Naive thymus-derived CD8-positive, alpha-beta T cell (primary cell): ENCODE data around the gene IDUA. TPM values are rescaled to one million over a fixed set of nuclear protein-coding genes. Genes with fewer than 3 reads are reported as not detected.
"Not testable (repeated sequence)": the region's sequence is repeated elsewhere in the genome, so short reads cannot be mapped to it uniquely, and the experiment has no call there.

Experiments
- ATAC-seq, 2 donors: fragments of 150-1000 bp; cut with Tn5 transposase in 1 of 2; sonication (Bioruptor Pico), chemical (Tn5 transposase) in 1 of 2; 1 replicate in 1 of 2; 2 replicates in 1 of 2; pipeline ENCODE4 v1.10.0; 2021; ENCODE audit warnings: mild to moderate bottlenecking in 2 of 2, moderate library complexity in 2 of 2
- POLR2A ChIA-PET: fragments of 350-600 bp; sonication (Branson Sonifier 250); formaldehyde crosslinking; loops from one replicate; lab custom pipeline; 2021; ENCODE audit warnings: antibody characterized with exemption; lab: Charles Lee
- DNase-seq, 10 donors: peaks; one replicate each; pipeline versions ENCODE4 v3.0.0 to v3.0.0-alpha.2; 2020 to 2022
- H3K27ac Mint-ChIP-seq, 10 donors: one replicate each; pipeline ENCODE4 v1.8.0; 2020 to 2022; ENCODE audit warnings: mild to moderate bottlenecking in 10 of 10, mixed read lengths in 10 of 10, moderate library complexity in 4 of 10, inconsistent platforms in 1 of 10
- H3K27me3 Mint-ChIP-seq, 5 donors: one replicate each; pipeline ENCODE4 v1.8.0; 2021 to 2022; ENCODE audit warnings: mixed read lengths in 5 of 5
- H3K36me3 Mint-ChIP-seq, 3 donors: one replicate each; pipeline ENCODE4 v1.8.0; 2020 to 2022; ENCODE audit warnings: mixed read lengths in 3 of 3, mild to moderate bottlenecking in 2 of 3, inconsistent platforms in 1 of 3
- H3K4me1 Mint-ChIP-seq, 4 donors: one replicate each; pipeline ENCODE4 v1.8.0; 2021 to 2022; ENCODE audit warnings: mixed read lengths in 4 of 4
- H3K4me3 Mint-ChIP-seq, 10 donors: one replicate each; pipeline ENCODE4 v1.8.0; 2020 to 2022; ENCODE audit warnings: mild to moderate bottlenecking in 10 of 10, mixed read lengths in 10 of 10, moderate library complexity in 6 of 10, inconsistent platforms in 1 of 10
- H3K9me3 Mint-ChIP-seq, 9 donors: one replicate each; pipeline ENCODE4 v1.8.0; 2020 to 2022; ENCODE audit warnings: mixed read lengths in 9 of 9, mild to moderate bottlenecking in 3 of 9, inconsistent platforms in 1 of 9, moderate library complexity in 1 of 9
- polyA plus RNA-seq, 3 donors: library from polyadenylated mRNA; unstranded; fragments of 300-500 nt; fragmentation: Illumina TruSeq; gene quantifications; one replicate each; pipeline ENCODE4 v1.2.3, GENCODE V29; 2021
- total RNA-seq, 8 experiments: library from RNA in 2 of 8; stranded (reverse) in 2 of 8; gene quantifications; one replicate each; pipeline ENCODE4 v1.2.3 and lab custom pipeline; 2021 to 2026

The IDUA gene
- total and polyA plus RNA-seq, 5 experiments from 2014 or later = 6.5 to 79.1 (median 15.4) TPM

DNA sequence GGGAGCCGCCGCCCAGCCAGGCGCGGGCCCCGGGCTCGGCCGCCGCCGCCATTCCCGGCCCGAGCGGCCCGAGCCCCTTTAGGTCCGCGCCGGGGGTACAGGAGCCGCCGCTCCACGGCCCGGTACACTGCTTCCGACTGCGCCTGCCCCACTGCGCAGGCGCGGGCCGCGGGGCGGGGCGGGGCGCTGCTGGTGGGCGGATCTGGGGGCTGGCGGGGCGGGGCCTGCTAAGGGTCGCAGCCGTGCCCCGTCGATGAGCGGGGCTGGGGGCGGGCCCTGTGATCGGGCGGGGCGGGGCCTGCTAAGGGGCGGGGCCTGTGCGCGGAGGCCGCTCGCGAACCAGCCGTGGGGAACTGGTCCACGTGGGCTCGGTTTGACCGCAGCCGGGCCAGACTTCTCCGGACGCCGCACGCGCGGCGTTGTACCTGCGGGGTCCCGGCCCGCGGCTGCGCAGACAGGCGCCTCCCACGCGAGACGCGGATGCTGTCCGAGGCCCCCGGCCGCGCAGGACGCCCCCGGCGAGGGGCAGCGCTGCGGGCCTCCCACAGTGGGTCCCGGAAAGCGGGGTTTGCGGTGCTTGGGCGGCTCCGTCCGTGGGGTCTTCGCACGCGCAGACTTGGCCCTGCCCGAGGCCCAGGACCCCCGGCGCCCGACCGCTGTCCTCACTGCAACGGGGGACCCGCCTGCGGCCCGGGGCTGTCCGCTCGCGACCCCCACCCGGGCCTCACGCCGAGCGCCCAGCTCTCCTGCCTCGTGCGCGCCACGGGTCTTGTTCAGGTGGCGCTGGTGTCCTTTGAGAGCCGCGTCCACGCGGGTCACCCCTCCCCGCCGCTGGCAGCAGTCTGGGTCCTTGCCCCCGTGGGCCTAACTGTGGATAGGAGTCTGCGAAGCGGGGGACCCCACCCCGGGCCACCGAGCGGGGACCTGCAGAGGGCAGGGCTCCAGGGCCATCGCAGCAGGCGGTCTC is 13.1 kb upstream of the IDUA start, which contains the start of gene DGKQ:
DGKQ (minus strand) TSS at position 139 of the 967 bp plus-strand sequence; CDS start at position 52, 87 bp downstream.
- H3K4me1 Mint-ChIP-seq = peaks cover 6 to 24% (median 19%) of the 10 kb centered on the region in 4 donors
- H3K27me3 Mint-ChIP-seq = no peaks in the 10 kb centered on the region
- H3K9me3 Mint-ChIP-seq = peaks cover 0 to 2% (median 0%) of the 10 kb centered on the region in 9 donors
- H3K4me3 Mint-ChIP-seq = peak within 1 kb of the TSS in 9 of 10 donors; percentile 33 to 71 (median 57)
- ATAC-seq (peak; percentile 79 to 80), DNase-seq (peak; percentile 73 to 93 (median 88))
- POLR2A ChIA-PET = interaction anchor here (2.6 to 3.0 kb wide), 2 partner anchors 13 to 41 kb away, joined by 9 to 16 read pairs; partner anchors contain the start of genes GAK, IDUA and TMEM175
- peak within 1 kb of the TSS in 3 of 10 donors; percentile 33 to 44 (median 43) for H3K27ac Mint-ChIP-seq
- H3K36me3 Mint-ChIP-seq = no peaks in the 10 kb centered on the region

DNA sequence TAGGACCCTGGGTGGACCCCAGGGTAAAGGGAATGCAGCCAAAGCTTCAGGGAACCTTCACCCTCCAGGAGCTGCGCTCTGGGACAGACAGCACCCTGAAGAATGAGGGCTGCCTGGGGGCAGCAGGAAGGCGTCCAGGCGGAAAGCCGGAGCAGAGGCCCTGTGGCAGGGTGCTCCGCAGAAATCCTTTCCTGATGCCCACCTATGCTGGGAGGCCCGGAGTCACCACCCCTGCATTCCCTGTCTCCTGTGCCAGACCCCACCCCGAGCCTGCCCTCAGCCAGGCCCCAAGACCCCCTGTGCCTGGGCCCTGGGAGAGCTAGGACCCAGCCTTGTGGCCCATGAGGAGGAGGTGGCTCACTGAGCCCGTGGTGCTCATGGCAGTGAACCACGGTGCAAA is 12.2 kb upstream of the IDUA start:
- Mint-ChIP-seq H3K27ac (no peak overlapping the region), H3K9me3 (peaks cover 0 to 2% (median 0%) of the 10 kb centered on the region in 9 donors), H3K4me3 (peak overlapping the region in 2 of 10 donors; percentile 20 to 28), H3K36me3 (no peaks in the 10 kb centered on the region), H3K4me1 (peaks cover 6 to 23% (median 17%) of the 10 kb centered on the region in 4 donors), H3K27me3 (no peaks in the 10 kb centered on the region)
- ATAC-seq = no peak
- POLR2A ChIA-PET = interaction anchor here (3.0 kb wide), 1 partner anchor 12 kb away, joined by 16 read pairs; the partner anchor contains the start of gene IDUA
- no peak for DNase-seq

DNA sequence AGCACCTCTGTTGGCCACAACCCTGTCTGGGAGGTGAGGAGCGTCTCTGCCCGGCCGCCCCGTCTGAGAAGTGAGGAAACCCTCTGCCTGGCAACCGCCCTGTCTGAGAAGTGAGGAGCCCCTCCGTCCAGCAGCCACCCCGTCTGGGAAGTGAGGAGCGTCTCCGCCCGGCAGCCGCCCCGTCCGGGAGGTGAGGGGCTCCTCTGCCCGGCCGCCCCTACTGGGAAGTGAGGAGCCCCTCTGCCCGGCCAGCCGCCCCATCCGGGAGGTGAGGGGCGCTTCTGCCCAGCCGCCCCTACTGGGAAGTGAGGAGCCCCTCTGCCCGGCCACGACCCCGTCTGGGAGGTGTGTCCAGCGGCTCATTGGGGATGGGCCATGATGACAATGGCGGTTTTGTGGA is 10.8 kb upstream of the IDUA start:
- peaks cover 4 to 13% (median 6%) of the 10 kb centered on the region in 4 donors for H3K4me1 Mint-ChIP-seq
- DNase-seq, H3K27ac Mint-ChIP-seq, H3K9me3 Mint-ChIP-seq, H3K27me3 Mint-ChIP-seq, H3K4me3 Mint-ChIP-seq, H3K36me3 Mint-ChIP-seq, ATAC-seq, POLR2A ChIA-PET: not testable (repeated sequence)

DNA sequence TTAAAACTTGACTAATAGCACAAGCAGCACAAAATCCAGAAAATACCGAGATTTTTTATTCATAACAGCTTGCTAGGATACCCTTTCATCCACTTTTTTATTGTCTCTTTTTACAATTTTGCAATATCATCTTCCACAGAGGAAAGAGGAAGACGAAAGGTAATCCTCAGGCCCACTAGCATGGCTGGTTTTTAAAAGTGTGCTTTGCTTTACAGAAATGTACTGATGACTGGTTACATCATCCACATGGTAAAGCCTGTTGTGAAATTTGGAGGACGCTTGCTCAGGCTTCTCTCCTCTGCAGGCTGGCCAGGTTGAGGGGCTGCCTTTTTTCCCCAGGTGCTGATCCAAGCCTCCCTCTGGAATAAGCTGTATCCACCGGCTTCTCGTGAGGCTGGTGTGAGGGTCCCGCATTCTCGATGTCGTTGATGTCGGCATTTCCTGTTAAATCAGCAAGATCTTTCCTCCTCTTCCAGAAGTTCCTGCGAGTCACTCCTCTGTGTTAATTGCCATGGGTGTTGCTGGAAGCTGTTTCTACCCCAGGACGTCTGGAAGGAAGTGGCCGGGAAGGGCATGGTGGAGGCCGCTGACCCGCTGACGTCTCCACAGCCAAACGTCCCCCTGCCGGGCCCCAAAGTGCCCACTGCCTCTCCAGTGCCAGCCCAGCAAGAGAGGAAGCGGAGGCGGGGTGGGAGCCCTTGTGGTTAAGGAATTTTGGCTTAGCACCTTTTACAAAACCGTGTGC is 7.7 kb upstream of the IDUA start:
- Mint-ChIP-seq H3K27ac (no peak overlapping the region), H3K4me3 (no peak overlapping the region), H3K4me1 (peaks cover under 1 to 8% (median 7%) of the 10 kb centered on the region in 4 donors), H3K27me3 (no peaks in the 10 kb centered on the region), H3K36me3 (peaks cover 0 to 3% (median 0%) of the 10 kb centered on the region in 3 donors), H3K9me3 (peaks cover 0 to 2% (median 0%) of the 10 kb centered on the region in 9 donors)
- no peak for DNase-seq
- POLR2A ChIA-PET = no interaction called here
- ATAC-seq = no peak

DNA sequence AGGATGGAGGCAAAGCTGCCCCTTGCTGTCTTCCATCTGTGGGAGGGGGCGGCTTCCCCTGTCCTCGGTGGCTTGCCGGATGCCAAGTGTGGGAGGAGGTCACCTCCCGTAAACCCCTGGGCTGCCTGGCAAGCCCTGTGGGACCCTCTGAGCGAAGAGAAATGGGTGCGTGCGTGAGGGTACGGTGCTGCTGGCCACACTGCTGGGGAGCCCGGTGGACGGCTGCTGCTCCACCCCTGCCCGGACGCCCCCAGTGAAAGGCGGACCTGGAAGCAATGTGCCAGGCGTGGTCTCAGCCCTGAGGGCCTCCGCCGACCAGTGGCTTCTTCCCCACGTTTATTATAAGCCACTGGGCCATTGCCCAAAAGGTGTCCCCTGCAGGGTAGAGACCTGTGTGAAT is 4.6 kb upstream of the IDUA start:
- Mint-ChIP-seq H3K27ac (no peak overlapping the region), H3K4me3 (no peak overlapping the region), H3K4me1 (peaks cover 8 to 26% (median 16%) of the 10 kb centered on the region in 4 donors), H3K36me3 (peaks cover 0 to 3% (median 0%) of the 10 kb centered on the region in 3 donors), H3K9me3 (no peaks in the 10 kb centered on the region), H3K27me3 (no peaks in the 10 kb centered on the region)
- ATAC-seq (no peak), DNase-seq (no peak)
- POLR2A ChIA-PET = interaction anchor here (0.7 kb wide), 1 partner anchor 1817 kb away, joined by 3 read pairs; no protein-coding TSS in a partner anchor

DNA sequence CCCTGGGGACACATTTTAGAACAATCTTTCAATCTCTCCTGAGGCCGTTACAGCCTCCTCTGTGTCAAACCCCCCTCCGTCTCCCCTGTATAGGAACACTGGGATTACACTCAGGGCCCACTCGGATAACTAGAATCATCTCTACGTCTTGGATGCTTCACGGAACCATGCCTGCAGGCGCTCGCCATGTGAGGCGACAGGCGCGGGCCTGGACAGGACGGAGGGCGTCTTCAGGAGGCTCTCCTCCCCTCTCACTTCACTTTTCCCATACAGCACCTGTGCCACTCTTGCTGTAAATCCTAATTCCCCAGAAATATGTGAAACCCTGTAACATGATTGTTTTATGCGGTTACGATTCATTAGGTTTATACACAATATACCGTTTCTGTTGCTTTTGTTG is 4.0 kb upstream of the IDUA start:
- POLR2A ChIA-PET = no interaction called here

DNA sequence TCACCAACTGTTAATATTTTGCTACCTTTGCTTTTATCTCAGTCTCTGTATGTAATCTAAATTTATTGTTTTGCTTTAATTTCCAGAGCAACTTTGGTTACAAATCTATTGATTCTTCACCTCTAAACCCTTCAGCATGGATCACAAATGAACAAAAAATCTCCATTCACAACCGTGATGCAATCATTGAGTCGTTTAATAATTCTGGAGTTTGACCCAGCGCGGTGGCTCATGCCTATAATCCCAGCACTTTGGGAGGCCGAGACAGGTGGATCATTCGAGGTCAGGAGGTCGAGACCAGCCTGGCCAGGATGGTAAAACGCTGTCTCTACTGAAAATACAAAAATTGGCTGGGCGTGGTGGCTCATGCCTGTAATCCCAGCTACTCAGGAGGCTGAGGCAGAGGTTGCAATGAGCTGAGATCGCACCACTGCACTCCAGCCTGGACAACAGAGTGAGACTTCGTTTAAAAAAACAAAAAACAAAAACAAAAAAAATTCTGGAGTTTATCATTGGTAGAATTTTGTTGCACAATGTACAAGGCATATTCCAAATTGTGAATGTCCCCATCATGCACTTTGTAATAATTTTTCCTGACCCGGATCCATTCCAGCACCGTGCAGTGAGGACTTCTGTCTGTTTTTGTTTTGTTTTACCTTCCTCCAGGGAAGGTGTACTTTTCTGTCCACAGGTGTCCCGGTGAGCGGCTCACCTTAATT is 2.3 kb upstream of the IDUA start:
- Mint-ChIP-seq H3K27me3 (no peaks in the 10 kb centered on the region), H3K27ac (peak overlapping the region in 9 of 10 donors; percentile 79 to 92 (median 87)), H3K4me1 (peaks cover 8 to 37% (median 20%) of the 10 kb centered on the region in 4 donors), H3K9me3 (no peaks in the 10 kb centered on the region), H3K36me3 (peaks cover 0 to 3% (median 0%) of the 10 kb centered on the region in 3 donors), H3K4me3 (peak overlapping the region; percentile 63 to 92 (median 88))
- ATAC-seq = no peak
- no peak for DNase-seq
- POLR2A ChIA-PET = interaction anchor here (1.6 kb wide), 1 partner anchor 52 kb away, joined by 4 read pairs; the partner anchor contains the start of genes GAK and TMEM175

More for the DNA sequence above, 4.0 kb upstream of the IDUA start:
- Mint-ChIP-seq H3K27ac (no peak overlapping the region), H3K4me3 (no peak overlapping the region), H3K27me3 (no peaks in the 10 kb centered on the region), H3K9me3 (no peaks in the 10 kb centered on the region), H3K36me3 (peaks cover 0 to 3% (median 0%) of the 10 kb centered on the region in 3 donors), H3K4me1 (peaks cover 8 to 28% (median 17%) of the 10 kb centered on the region in 4 donors)
- ATAC-seq (no peak), DNase-seq (no peak)

DNA sequence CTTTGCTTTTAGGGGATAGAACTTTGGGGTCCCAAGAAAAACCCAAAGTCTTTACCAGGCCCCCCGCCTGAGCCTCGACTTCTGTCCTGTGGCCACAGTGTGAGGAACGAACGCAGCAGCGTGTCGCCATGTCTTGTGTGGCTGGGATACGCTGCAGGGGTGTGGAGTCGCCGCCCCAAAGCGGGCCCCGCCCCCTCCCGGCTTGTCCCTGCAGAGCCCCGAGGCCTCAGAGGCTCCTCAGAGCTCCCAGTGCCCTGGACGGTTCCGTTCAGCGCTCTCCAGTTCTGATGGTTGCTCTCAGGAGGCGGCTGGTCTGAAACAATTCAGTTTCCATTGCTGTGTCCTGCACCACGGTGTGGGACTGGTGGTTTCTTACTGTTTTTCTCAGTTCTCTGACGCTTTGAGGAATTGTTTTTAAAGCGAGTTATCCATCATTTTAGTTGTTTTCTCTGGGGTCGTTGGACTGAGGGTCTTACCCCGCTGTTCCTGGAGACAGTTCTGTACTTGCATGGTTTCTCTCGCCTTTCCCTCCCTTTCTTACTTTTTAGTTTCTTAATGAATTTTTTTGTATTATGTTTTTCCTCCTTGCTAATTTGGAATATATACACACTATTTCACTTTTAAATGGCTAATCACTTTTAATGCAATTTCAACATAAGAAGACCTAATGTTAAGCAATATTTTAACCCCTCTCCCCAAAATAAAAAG is 1.6 kb upstream of the IDUA start:
- Mint-ChIP-seq H3K36me3 (peaks cover 0 to 5% (median 0%) of the 10 kb centered on the region in 3 donors), H3K27me3 (no peaks in the 10 kb centered on the region), H3K4me1 (peaks cover 5 to 37% (median 20%) of the 10 kb centered on the region in 4 donors), H3K9me3 (no peaks in the 10 kb centered on the region), H3K27ac (peak overlapping the region in 9 of 10 donors; percentile 79 to 92 (median 87)), H3K4me3 (peak overlapping the region; percentile 78 to 92 (median 90))
- DNase-seq (peak; percentile 54 to 84 (median 62)), ATAC-seq (peak; percentile 35 to 61)
- POLR2A ChIA-PET = interaction anchor here (1.6 to 2.7 kb wide), 2 partner anchors 15 to 53 kb away, joined by 4 to 14 read pairs; partner anchors contain the start of genes GAK and TMEM175

DNA sequence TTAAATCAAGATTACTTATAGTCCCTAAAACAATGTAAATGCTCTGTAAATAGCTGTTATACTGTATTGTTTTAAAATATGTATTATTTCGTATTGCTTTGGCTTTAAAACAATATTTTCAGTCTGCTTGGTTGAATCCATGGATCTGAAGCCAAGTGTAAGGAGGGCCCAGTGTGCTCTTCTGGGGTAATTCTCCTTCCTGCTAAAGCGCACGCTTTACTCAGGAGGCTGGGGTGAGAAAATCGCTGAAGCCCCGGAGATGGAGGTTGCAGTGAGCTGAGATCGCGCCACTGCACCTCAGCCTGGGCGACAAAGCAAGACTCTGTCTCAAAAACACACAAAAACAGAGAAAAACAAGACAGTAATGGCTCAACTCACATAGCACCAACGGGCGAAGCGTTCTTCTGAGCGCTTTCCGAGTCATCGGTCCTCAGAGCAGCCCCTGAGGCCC is 391 bp upstream of the IDUA start:
- Mint-ChIP-seq H3K27ac (peak overlapping the region; percentile 63 to 95 (median 92)), H3K4me3 (peak overlapping the region; percentile 83 to 94 (median 90)), H3K4me1 (peaks cover 5 to 35% (median 20%) of the 10 kb centered on the region in 4 donors), H3K9me3 (no peaks in the 10 kb centered on the region), H3K27me3 (no peaks in the 10 kb centered on the region), H3K36me3 (peaks cover 0 to 2% (median 0%) of the 10 kb centered on the region in 3 donors)
- POLR2A ChIA-PET = interaction anchor here (0.6 to 2.7 kb wide), 9 partner anchors 13 to 727 kb away, joined by 3 to 16 read pairs (median 9); partner anchors contain the start of genes DGKQ, FGFRL1, GAK and TMEM175
- DNase-seq (no peak), ATAC-seq (peak; percentile 16 to 28)

DNA sequence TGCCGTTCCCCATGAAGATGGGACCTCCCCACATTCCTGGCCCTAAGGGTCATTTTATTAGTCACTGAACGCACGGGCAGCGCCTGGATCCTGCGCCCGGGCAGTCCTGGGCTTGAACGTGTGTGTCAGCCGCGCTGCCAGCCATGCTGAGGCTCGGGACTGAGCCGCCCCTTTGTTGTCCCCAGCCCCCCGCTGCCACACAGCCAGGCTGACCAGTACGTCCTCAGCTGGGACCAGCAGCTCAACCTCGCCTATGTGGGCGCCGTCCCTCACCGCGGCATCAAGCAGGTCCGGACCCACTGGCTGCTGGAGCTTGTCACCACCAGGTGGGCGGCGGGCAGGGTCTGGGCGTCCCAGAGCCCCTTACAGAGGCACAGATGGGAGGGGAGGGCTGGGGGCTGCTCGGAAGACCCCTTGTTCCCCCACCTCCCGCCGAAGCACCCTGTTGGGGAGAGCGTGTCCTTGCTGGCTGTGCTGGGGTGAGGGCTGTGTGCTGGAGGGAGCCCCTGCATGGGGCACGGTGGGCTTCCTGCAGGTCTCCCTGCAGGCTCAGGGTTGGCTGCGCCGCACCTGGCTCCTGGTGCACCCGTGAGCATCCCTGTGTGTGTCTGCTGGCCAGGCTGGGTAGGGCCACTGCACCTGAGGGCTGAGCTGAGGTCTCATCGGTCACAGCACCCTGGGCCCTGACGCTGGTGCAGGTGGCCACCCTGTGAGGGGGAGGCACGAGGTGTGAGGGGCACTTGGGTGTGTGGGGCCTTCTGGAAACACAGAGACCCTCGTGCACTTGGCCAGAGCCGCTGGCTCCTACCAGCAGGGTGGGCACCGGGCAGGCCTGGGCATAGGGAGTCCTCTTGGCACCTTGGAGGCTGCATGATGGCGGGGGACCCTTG is 1.0 kb downstream of the IDUA start:
- Mint-ChIP-seq H3K4me1 (peaks cover 3 to 35% (median 18%) of the 10 kb centered on the region in 4 donors), H3K4me3 (peak overlapping the region; percentile 56 to 84 (median 76)), H3K9me3 (no peaks in the 10 kb centered on the region), H3K27ac (peak overlapping the region in 4 of 10 donors; percentile 62 to 74 (median 70)), H3K27me3 (no peaks in the 10 kb centered on the region), H3K36me3 (peaks cover 0 to 2% (median 0%) of the 10 kb centered on the region in 3 donors)
- POLR2A ChIA-PET = interaction anchor here (0.6 to 2.7 kb wide), 8 partner anchors 14 to 246 kb away, joined by 3 to 16 read pairs (median 10); partner anchors contain the start of genes DGKQ, FGFRL1, GAK and TMEM175
- DNase-seq (peak in 1 of 10 donors; percentile 10), ATAC-seq (no peak)
